ENCODE data around the gene SSR1.
A peak's percentile ranks its signal among the peaks of the same experiment; 100 is the strongest.

Gene SSR1

DNA sequence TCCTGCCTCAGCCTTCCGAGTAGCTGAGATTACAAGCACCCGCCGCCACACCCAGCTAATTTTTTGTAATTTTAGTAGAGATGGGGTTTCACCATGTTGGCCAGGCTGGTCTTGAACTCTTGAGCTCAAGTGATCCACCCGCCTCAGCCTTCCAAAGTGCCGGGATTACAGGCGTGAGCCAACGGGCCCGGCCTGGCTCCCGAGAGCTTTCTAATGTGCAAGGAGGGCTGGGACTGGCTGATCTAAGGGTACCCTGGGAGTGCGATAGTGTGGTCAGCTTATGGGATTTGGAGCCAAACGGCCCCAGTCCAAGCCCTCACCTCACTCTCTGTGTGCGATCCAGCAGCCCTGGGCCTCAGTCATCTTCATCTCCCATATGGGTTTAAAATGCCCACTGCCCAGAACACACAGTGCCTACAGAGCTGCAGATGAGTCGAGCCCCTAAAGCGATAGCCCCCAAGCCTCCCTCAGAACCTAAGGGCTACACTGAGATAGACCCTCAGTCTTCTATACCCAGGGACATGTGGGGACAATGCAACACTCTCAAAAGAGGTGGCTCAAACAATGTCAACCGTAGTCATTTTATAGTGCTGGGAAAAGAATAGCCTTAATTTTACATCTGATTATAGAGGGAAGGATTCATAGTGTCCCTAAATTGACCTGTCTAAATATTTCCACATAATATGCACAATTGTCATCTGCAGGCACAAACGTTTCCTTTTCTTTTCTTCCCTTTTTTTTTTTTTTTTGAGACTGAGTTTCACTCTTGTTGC lies 50.1 kb downstream of the SSR1 start:
- TF ChIP-seq SPI1 (IDR thresholded peaks at IDR 0.05; ENCODE audit: borderline replicate concordance, low read depth) (no peak), POLR2AphosphoS5 (IDR thresholded peaks at IDR 0.05; ENCODE audit: low read depth) (no peak), GABPA (IDR thresholded peaks at IDR 0.05; ENCODE audit: low read depth) (no peak)
- TF ChIP-seq, protein P1, sequence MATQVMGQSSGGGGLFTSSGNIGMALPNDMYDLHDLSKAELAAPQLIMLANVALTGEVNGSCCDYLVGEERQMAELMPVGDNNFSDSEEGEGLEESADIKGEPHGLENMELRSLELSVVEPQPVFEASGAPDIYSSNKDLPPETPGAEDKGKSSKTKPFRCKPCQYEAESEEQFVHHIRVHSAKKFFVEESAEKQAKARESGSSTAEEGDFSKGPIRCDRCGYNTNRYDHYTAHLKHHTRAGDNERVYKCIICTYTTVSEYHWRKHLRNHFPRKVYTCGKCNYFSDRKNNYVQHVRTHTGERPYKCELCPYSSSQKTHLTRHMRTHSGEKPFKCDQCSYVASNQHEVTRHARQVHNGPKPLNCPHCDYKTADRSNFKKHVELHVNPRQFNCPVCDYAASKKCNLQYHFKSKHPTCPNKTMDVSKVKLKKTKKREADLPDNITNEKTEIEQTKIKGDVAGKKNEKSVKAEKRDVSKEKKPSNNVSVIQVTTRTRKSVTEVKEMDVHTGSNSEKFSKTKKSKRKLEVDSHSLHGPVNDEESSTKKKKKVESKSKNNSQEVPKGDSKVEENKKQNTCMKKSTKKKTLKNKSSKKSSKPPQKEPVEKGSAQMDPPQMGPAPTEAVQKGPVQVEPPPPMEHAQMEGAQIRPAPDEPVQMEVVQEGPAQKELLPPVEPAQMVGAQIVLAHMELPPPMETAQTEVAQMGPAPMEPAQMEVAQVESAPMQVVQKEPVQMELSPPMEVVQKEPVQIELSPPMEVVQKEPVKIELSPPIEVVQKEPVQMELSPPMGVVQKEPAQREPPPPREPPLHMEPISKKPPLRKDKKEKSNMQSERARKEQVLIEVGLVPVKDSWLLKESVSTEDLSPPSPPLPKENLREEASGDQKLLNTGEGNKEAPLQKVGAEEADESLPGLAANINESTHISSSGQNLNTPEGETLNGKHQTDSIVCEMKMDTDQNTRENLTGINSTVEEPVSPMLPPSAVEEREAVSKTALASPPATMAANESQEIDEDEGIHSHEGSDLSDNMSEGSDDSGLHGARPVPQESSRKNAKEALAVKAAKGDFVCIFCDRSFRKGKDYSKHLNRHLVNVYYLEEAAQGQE (IDR thresholded peaks at IDR 0.05; ENCODE audit: insufficient replicate concordance, low read depth): no peak
- TF ChIP-seq, protein P2, sequence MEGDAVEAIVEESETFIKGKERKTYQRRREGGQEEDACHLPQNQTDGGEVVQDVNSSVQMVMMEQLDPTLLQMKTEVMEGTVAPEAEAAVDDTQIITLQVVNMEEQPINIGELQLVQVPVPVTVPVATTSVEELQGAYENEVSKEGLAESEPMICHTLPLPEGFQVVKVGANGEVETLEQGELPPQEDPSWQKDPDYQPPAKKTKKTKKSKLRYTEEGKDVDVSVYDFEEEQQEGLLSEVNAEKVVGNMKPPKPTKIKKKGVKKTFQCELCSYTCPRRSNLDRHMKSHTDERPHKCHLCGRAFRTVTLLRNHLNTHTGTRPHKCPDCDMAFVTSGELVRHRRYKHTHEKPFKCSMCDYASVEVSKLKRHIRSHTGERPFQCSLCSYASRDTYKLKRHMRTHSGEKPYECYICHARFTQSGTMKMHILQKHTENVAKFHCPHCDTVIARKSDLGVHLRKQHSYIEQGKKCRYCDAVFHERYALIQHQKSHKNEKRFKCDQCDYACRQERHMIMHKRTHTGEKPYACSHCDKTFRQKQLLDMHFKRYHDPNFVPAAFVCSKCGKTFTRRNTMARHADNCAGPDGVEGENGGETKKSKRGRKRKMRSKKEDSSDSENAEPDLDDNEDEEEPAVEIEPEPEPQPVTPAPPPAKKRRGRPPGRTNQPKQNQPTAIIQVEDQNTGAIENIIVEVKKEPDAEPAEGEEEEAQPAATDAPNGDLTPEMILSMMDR (IDR thresholded peaks at IDR 0.05; ENCODE audit: insufficient read depth, low read length): no peak
- DNase-seq (ENCODE audit: low read depth in 1 of 2, low spot score in 1 of 2): no peak
- Histone ChIP-seq H3K27ac (replicated peaks) (no peak overlapping the region), H3K27me3 (ENCODE audit: insufficient read depth, poor library complexity, severe bottlenecking) (no peaks in the 10 kb centered on the region), H3K4me3 (replicated peaks; ENCODE audit: insufficient read depth, low read length) (no peak overlapping the region)

DNA sequence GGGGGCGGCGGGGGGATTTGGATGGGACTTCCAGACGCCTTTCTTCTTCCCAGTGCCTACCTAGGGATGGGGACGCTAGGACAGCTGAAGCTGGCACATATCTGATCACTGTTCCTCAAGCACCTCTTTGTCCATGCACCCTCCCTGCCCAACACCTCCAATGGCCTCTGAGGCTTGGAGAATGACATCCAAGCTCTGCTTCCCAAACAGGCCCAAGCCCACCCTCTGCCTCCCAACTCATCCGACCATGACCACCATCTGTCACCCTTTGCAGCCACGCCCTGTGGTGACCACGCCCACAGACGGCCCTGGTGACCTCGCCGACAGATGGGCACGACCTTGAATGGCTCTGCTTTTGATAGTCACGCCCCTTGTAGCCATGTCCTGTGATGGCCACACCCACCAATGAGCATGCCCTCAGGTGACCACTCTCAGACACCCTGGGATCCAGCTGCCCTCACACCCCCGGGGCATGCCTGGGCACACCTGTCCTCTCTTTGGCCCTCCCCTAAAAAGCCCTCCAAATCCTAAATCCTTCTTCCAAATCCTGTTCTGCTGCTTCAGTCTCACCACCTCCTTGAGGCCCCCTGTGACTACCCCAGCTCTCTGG lies 51.0 kb downstream of the SSR1 start:
- Histone ChIP-seq H3K27me3 (ENCODE audit: insufficient read depth, poor library complexity, severe bottlenecking) (no peaks in the 10 kb centered on the region), H3K27ac (replicated peaks) (peak overlapping the region; percentile 59; the same call in 1 of the 2 replicates), H3K4me3 (replicated peaks; ENCODE audit: insufficient read depth, low read length) (peak overlapping the region; percentile 47)
- no peak for DNase-seq (ENCODE audit: low read depth in 1 of 2, low spot score in 1 of 2)
- TF ChIP-seq, protein P1 (IDR thresholded peaks at IDR 0.05; ENCODE audit: insufficient replicate concordance, low read depth): no peak
- TF ChIP-seq POLR2AphosphoS5 (IDR thresholded peaks at IDR 0.05; ENCODE audit: low read depth) (no peak), GABPA (IDR thresholded peaks at IDR 0.05; ENCODE audit: low read depth) (no peak), SPI1 (IDR thresholded peaks at IDR 0.05; ENCODE audit: borderline replicate concordance, low read depth) (no peak)
- TF ChIP-seq, protein P2 (IDR thresholded peaks at IDR 0.05; ENCODE audit: insufficient read depth, low read length): no peak

DNA sequence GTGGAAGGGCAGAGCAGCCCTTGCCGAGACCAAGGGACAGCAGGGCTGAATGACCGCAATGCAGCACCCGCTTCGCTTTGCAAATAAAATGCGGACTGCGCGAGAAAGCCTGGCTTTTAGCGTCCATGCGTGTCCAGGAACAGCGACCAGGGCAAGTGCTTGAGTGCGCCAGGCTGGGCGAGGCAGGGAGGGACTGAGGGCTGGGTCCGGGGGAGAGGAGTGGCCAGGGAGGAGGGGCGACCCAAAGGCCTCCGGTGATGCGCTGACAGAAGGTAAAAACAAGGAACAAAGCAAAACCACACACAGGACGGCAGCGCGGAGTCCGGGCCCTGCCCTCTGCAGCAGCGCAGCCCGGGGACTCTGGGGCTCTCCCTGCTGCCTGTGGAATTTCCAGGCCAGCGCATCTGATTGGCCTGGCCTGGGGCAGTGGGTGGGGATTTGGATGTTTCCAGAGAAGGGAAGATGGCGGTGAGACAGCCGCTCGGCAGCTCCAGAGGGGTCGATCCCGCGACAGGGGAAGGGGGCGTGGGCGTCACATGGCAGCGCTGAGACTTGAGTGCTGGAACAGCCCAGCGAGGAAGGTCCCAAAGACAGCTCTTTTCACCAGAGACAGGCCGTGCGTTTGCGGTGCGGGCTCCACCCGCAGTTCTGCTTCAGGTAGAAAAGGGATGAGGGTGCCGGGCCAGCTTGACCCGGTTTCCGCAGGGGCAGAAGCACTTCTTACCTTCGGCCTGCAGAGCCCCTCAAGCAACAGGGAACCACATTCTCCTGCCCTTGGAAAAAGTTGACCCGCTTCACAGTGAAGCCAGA lies 51.8 kb downstream of the SSR1 start:
- Histone ChIP-seq H3K27ac (replicated peaks) (peak overlapping the region; percentile 59), H3K27me3 (ENCODE audit: insufficient read depth, poor library complexity, severe bottlenecking) (no peaks in the 10 kb centered on the region), H3K4me3 (replicated peaks; ENCODE audit: insufficient read depth, low read length) (peak overlapping the region; percentile 47)
- TF ChIP-seq GABPA (IDR thresholded peaks at IDR 0.05; ENCODE audit: low read depth): no peak
- no peak for TF ChIP-seq SPI1 (IDR thresholded peaks at IDR 0.05; ENCODE audit: borderline replicate concordance, low read depth)
- peak; percentile 46; the same call in 1 of the 2 replicates for TF ChIP-seq POLR2AphosphoS5 (IDR thresholded peaks at IDR 0.05; ENCODE audit: low read depth)
- peak in 1 of 2 experiments; percentile 91 for DNase-seq (ENCODE audit: low read depth in 1 of 2, low spot score in 1 of 2)

All from HL-60 (cell line).